ENCODE data around the gene TBC1D22A.

The TBC1D22A gene

DNA sequence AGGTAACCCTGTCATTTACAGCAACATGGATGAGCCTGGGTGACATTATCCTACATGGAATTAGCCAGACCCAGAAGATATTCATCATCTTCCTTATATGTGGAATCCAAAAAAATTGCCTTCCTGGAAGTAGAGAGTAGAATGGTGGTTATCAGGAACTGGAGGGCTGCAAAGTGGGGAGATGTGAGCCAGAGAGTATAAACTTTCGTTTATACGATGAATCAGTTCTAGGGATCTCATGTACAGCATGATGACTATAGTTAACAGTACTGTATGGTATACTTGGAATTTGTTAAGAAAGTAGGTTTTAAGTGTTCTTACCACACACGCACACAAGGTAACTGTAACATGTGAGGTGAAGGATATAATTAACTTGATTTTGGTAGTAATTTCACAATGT is 79.1 kb downstream of the TBC1D22A start:
- Histone ChIP-seq H3K4me1 (ENCODE audit: control insufficient read depth, insufficient read depth, low read length) (peaks cover 6% of the 10 kb centered on the region), H3K9ac (ENCODE audit: low read length in 2 of 2) (no peak overlapping the region), H3K27me3 (ENCODE audit: control insufficient read depth in 1 of 2, insufficient read depth in 2 of 2, low read length in 2 of 2) (no peaks in the 10 kb centered on the region), H3K9me3 (ENCODE audit: control insufficient read depth in 2 of 2, low read length in 2 of 2) (no peaks in the 10 kb centered on the region), H3K27ac (ENCODE audit: low read length) (no peak overlapping the region), H3K36me3 (ENCODE audit: control insufficient read depth in 2 of 2, insufficient read depth in 2 of 2, low read length in 2 of 2) (no peaks in the 10 kb centered on the region), H3K4me3 (ENCODE audit: low read length in 2 of 2) (no peak overlapping the region)

DNA sequence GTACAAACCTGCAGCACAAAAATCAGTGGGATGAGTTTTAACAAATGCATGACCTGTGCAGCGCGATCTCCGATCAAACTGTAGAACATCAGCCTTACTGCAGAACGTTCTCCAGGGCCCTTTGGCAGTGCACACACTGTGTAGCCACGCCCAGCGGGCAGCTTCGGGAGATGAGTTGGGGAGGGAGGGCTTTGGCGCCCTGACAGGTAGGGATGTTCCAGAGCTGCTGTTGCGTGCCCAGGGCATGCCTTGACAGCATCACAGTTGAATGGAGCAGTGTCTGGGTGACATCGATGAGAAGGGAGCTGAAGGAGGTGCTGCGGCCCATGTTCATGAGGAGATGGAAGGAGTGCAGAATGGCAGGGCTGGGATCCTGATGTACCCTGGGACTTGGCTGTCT is 80.2 kb downstream of the TBC1D22A start:
- Histone ChIP-seq H3K27me3 (ENCODE audit: control insufficient read depth in 1 of 2, insufficient read depth in 2 of 2, low read length in 2 of 2) (no peaks in the 10 kb centered on the region), H3K4me3 (ENCODE audit: low read length in 2 of 2) (no peak overlapping the region), H3K4me1 (ENCODE audit: control insufficient read depth, insufficient read depth, low read length) (peaks cover 6% of the 10 kb centered on the region), H3K9me3 (ENCODE audit: control insufficient read depth in 2 of 2, low read length in 2 of 2) (no peaks in the 10 kb centered on the region), H3K36me3 (ENCODE audit: control insufficient read depth in 2 of 2, insufficient read depth in 2 of 2, low read length in 2 of 2) (no peaks in the 10 kb centered on the region), H3K27ac (ENCODE audit: low read length) (no peak overlapping the region), H3K9ac (ENCODE audit: low read length in 2 of 2) (no peak overlapping the region)

DNA sequence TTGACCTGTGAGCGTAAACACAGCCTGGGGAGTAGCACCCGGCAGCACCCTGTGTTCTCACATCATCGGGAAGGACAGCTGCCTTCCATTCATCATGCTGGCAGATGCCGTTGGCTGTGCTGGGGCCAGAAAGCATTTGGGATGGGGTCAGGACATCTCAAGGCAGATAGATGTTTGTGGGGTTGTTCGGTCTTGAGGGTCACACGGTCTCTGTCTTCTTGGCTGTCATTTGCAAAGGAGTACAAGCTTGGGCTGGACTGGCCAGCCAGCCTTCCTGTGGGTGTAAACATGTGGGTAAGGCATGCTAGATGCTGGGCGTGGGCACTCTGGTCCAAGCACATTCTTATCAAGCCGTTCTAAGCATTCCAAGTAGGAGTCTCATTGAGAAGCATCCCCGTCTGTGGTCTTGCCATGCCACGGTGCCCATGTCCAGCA is 81.4 kb downstream of the TBC1D22A start:
- no peak overlapping the region for H3K9ac ChIP-seq (ENCODE audit: low read length in 2 of 2)
- no peaks in the 10 kb centered on the region for H3K27me3 ChIP-seq (ENCODE audit: control insufficient read depth in 1 of 2, insufficient read depth in 2 of 2, low read length in 2 of 2)
- no peak overlapping the region for H3K4me3 ChIP-seq (ENCODE audit: low read length in 2 of 2)
- peaks cover 6% of the 10 kb centered on the region for H3K4me1 ChIP-seq (ENCODE audit: control insufficient read depth, insufficient read depth, low read length)
- H3K9me3 ChIP-seq (ENCODE audit: control insufficient read depth in 2 of 2, low read length in 2 of 2), result no peaks in the 10 kb centered on the region
- H3K27ac ChIP-seq (ENCODE audit: low read length), result no peak overlapping the region
- no peaks in the 10 kb centered on the region for H3K36me3 ChIP-seq (ENCODE audit: control insufficient read depth in 2 of 2, insufficient read depth in 2 of 2, low read length in 2 of 2)

DNA sequence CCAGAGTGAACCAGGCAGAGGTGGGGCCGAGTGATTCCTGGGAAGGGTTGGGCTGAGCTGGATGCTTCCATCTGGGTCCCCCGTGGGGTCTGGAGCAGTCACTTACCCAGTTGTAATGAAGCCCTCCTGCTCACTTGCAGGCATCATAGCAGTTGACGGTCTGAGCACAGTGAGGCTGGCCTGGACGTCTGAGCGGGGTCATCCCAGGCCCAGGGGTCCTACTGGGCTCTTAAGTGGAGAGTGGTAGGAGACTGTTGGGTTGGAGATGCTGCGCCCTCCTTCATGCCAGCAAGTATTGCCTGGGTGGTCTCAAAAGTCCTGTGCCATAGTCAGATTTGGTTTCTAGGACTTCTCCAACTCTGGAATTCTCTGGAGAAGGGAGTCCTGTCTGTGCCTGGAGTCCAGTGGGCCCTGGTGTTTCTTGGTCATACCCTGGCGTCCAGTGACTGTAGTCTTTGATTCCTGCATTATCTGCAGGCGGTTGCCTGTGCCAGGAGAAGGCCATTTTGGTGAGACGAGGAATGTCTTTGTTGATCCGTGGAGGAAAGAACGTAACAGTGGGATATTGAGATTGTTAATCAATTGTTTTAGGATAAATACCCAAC is 82.3 kb downstream of the TBC1D22A start:
- peak overlapping the region; percentile 52 to 69 for H3K4me3 ChIP-seq (ENCODE audit: low read length in 2 of 2)
- H3K27ac ChIP-seq (ENCODE audit: low read length), result no peak overlapping the region
- peak overlapping the region in 1 of 2 donors; percentile 66 for H3K9ac ChIP-seq (ENCODE audit: low read length in 2 of 2)
- no peaks in the 10 kb centered on the region for H3K9me3 ChIP-seq (ENCODE audit: control insufficient read depth in 2 of 2, low read length in 2 of 2)
- H3K27me3 ChIP-seq (ENCODE audit: control insufficient read depth in 1 of 2, insufficient read depth in 2 of 2, low read length in 2 of 2), result no peaks in the 10 kb centered on the region
- H3K36me3 ChIP-seq (ENCODE audit: control insufficient read depth in 2 of 2, insufficient read depth in 2 of 2, low read length in 2 of 2), result no peaks in the 10 kb centered on the region
- peaks cover 6% of the 10 kb centered on the region for H3K4me1 ChIP-seq (ENCODE audit: control insufficient read depth, insufficient read depth, low read length)

DNA sequence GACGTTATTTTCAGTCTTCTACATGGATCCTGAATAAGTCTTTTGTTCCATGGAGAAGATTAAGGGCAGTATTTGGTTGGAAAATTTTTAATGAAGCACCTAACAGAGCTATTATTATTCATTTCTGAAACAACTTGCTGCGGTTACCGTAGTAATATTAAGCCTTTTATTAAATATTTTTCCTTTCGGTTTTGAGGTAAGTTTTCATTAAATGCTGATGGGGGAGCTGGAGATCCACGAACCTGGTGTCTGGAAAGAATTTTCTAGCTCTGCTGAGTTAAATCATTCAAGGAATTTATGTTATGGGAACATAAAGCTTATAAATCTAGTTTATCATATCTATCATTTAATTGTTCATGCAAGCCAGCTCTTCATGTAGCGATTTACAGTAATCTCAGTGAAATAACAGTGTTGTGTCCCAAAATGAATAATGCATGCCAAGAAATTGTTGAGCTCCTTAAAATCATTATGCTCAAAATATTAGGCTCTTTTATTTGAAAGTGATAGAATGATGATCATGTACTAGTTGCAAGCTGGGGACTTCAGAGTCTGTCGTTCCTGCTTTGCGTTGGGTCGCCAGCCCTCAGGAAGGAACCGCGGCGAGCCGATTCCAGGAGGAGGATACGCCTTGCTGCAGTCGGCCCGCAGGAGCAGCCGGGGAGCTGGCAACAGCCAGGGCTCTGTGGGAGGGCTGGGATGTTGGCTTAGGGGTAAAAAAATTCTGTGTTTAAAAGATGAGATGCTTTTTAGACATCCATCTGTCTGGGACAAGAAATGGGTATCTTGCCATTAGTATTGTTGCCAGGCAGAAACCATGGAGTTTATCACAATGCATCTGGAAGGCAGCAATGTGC is 83.1 kb downstream of the TBC1D22A start:
- H3K9ac ChIP-seq (ENCODE audit: low read length in 2 of 2), result peak overlapping the region in 1 of 2 donors; percentile 66
- H3K27ac ChIP-seq (ENCODE audit: low read length), result no peak overlapping the region
- peaks cover 6% of the 10 kb centered on the region for H3K4me1 ChIP-seq (ENCODE audit: control insufficient read depth, insufficient read depth, low read length)
- H3K4me3 ChIP-seq (ENCODE audit: low read length in 2 of 2), result peak overlapping the region; percentile 52 to 69
- no peaks in the 10 kb centered on the region for H3K9me3 ChIP-seq (ENCODE audit: control insufficient read depth in 2 of 2, low read length in 2 of 2)
- no peaks in the 10 kb centered on the region for H3K27me3 ChIP-seq (ENCODE audit: control insufficient read depth in 1 of 2, insufficient read depth in 2 of 2, low read length in 2 of 2)
- H3K36me3 ChIP-seq (ENCODE audit: control insufficient read depth in 2 of 2, insufficient read depth in 2 of 2, low read length in 2 of 2), result no peaks in the 10 kb centered on the region

DNA sequence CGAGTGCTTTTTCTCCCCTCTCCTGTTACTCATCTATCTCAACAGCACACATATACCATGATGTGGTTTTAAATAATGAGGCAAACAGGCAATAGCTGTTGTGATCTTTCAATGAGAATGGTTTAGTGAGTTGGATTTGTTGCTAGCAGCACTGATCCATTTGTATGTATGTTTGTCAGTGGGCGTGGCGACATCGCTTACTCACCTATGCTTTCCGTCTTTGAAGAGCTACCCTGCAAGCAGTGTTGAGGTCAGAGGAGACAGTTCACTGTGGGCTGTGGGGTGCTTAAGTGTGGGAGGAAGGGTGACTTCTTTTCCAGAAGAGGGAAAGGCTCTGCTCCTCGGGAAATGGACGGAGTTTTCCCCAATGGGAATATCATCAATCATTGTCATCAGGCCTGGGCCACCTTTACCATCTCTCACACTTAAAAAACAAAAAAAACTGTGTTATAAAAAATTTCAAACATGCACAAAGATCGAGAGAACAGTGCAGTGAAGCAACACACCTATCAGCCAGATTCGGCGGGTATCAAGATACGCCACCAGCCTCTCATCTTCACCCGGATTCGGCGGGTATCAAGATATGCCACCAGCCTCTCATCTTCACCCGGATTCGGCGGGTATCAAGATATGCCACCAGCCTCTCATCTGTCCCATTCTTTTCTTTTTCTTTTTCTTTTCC is 83.8 kb downstream of the TBC1D22A start:
- H3K27me3 ChIP-seq (ENCODE audit: control insufficient read depth in 1 of 2, insufficient read depth in 2 of 2, low read length in 2 of 2), result no peaks in the 10 kb centered on the region
- H3K9ac ChIP-seq (ENCODE audit: low read length in 2 of 2), result no peak overlapping the region
- H3K4me1 ChIP-seq (ENCODE audit: control insufficient read depth, insufficient read depth, low read length), result peaks cover 6% of the 10 kb centered on the region
- no peaks in the 10 kb centered on the region for H3K9me3 ChIP-seq (ENCODE audit: control insufficient read depth in 2 of 2, low read length in 2 of 2)
- no peak overlapping the region for H3K27ac ChIP-seq (ENCODE audit: low read length)
- H3K36me3 ChIP-seq (ENCODE audit: control insufficient read depth in 2 of 2, insufficient read depth in 2 of 2, low read length in 2 of 2), result no peaks in the 10 kb centered on the region
- H3K4me3 ChIP-seq (ENCODE audit: low read length in 2 of 2), result peak overlapping the region in 1 of 2 donors; percentile 69

DNA sequence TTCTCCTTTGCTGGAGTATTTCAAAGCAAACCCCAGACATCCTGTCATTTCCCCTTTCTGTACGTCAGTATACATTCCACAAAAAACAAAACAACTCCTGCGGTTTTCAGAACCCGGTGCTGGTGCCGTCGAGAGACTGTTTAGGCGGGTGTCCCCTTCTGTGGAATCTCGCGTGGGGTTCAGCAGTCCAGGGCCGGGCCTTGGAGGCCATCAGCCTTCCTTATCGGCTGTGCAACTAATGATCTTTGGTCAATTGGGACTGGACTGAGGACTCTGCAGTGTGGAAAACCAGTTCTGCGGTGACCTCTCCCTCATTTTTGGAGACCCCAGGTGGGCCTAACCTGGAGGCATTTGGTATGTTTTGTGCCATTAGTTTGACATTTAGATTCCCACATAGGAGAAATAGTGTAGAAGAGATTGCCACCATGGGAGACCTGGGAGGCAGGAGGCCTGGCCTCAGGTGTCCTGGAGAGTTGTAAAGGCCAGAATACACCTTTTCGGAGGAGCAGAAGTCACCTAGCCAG is 84.4 kb downstream of the TBC1D22A start:
- H3K9me3 ChIP-seq (ENCODE audit: control insufficient read depth in 2 of 2, low read length in 2 of 2), result no peaks in the 10 kb centered on the region
- H3K36me3 ChIP-seq (ENCODE audit: control insufficient read depth in 2 of 2, insufficient read depth in 2 of 2, low read length in 2 of 2), result no peaks in the 10 kb centered on the region
- H3K9ac ChIP-seq (ENCODE audit: low read length in 2 of 2), result no peak overlapping the region
- H3K27ac ChIP-seq (ENCODE audit: low read length), result no peak overlapping the region
- no peaks in the 10 kb centered on the region for H3K27me3 ChIP-seq (ENCODE audit: control insufficient read depth in 1 of 2, insufficient read depth in 2 of 2, low read length in 2 of 2)
- H3K4me1 ChIP-seq (ENCODE audit: control insufficient read depth, insufficient read depth, low read length), result peaks cover 6% of the 10 kb centered on the region
- no peak overlapping the region for H3K4me3 ChIP-seq (ENCODE audit: low read length in 2 of 2)

DNA sequence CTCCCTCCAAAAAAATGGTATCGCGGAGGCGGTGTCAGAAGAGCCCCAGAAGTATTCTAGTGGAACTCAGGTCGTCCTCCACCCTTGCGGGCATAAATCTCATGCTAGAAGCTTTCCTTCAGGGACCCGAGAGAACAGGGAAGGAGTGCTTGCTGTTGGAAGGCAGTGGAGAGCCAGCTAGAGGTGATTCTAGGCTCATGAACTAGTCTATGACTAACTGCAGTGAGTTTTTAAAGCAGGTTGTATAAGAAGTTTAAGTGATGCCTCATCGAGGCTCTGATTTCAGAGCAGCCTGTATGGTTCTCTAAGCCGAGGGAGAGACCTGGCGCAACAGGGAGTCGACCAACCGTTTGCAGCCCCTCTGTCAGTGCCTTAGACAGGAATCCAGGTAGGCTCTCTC is 85.7 kb downstream of the TBC1D22A start:
- peaks cover 6% of the 10 kb centered on the region for H3K4me1 ChIP-seq (ENCODE audit: control insufficient read depth, insufficient read depth, low read length)
- H3K9me3 ChIP-seq (ENCODE audit: control insufficient read depth in 2 of 2, low read length in 2 of 2), result no peaks in the 10 kb centered on the region
- H3K36me3 ChIP-seq (ENCODE audit: control insufficient read depth in 2 of 2, insufficient read depth in 2 of 2, low read length in 2 of 2), result peaks cover 0 to 3% of the 10 kb centered on the region in 2 donors
- no peaks in the 10 kb centered on the region for H3K27me3 ChIP-seq (ENCODE audit: control insufficient read depth in 1 of 2, insufficient read depth in 2 of 2, low read length in 2 of 2)
- H3K27ac ChIP-seq (ENCODE audit: low read length), result no peak overlapping the region
- H3K9ac ChIP-seq (ENCODE audit: low read length in 2 of 2), result no peak overlapping the region
- H3K4me3 ChIP-seq (ENCODE audit: low read length in 2 of 2), result no peak overlapping the region

DNA sequence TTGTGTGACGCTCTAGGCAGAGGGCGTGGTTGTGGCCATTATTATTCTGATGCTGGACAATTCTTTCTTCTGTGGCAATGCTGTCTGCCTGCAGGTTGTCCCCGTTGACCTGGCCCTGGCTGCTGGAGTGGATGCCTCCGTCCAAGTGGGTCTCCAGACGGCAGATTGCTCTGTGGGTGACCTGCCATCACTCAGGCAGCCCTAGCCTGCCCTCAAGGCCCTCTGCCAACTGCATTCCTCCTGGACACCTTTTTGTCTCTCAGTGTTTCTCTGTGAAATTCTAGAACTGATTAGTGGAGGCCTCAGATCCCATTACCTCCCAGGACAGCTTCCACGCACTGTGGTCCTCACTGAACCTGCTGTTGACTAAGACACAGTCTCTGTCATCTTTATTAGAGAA is 86.7 kb downstream of the TBC1D22A start:
- H3K9me3 ChIP-seq (ENCODE audit: control insufficient read depth in 2 of 2, low read length in 2 of 2), result no peaks in the 10 kb centered on the region
- no peak overlapping the region for H3K4me3 ChIP-seq (ENCODE audit: low read length in 2 of 2)
- peaks cover 0 to 3% of the 10 kb centered on the region in 2 donors for H3K36me3 ChIP-seq (ENCODE audit: control insufficient read depth in 2 of 2, insufficient read depth in 2 of 2, low read length in 2 of 2)
- H3K9ac ChIP-seq (ENCODE audit: low read length in 2 of 2), result no peak overlapping the region
- no peaks in the 10 kb centered on the region for H3K27me3 ChIP-seq (ENCODE audit: control insufficient read depth in 1 of 2, insufficient read depth in 2 of 2, low read length in 2 of 2)
- peaks cover 6% of the 10 kb centered on the region for H3K4me1 ChIP-seq (ENCODE audit: control insufficient read depth, insufficient read depth, low read length)
- no peak overlapping the region for H3K27ac ChIP-seq (ENCODE audit: low read length)

DNA sequence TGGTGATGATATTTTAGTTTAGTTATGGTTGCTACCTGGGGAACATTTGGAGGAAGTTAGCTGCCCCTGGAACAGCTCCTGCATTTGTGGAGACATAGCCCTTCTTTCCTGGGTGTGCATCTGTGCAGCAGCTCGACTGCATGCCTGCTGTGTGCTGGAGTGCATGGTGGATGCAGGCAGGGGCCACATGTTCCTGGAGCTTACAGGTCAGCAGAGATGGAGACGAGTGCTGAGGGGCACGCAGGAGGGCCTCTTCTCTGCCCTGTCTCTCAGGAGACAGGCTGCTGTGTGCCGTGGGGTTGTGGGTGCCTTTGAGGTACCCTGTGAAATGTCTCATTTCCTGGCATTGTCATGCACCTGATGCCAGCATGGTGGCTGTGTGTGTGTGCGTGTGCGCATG is 87.5 kb downstream of the TBC1D22A start:
- H3K9me3 ChIP-seq (ENCODE audit: control insufficient read depth in 2 of 2, low read length in 2 of 2), result no peaks in the 10 kb centered on the region
- no peak overlapping the region for H3K4me3 ChIP-seq (ENCODE audit: low read length in 2 of 2)
- no peaks in the 10 kb centered on the region for H3K27me3 ChIP-seq (ENCODE audit: control insufficient read depth in 1 of 2, insufficient read depth in 2 of 2, low read length in 2 of 2)
- H3K9ac ChIP-seq (ENCODE audit: low read length in 2 of 2), result no peak overlapping the region
- H3K27ac ChIP-seq (ENCODE audit: low read length), result no peak overlapping the region
- H3K36me3 ChIP-seq (ENCODE audit: control insufficient read depth in 2 of 2, insufficient read depth in 2 of 2, low read length in 2 of 2), result peaks cover 0 to 3% of the 10 kb centered on the region in 2 donors
- peaks cover 4% of the 10 kb centered on the region for H3K4me1 ChIP-seq (ENCODE audit: control insufficient read depth, insufficient read depth, low read length)
